ENCODE results near the gene ST3GAL3. TPM values are rescaled to one million over a fixed set of nuclear protein-coding genes. Genes with fewer than 3 reads are reported as not detected.

The ST3GAL3 gene
- total and polyA plus RNA-seq, 10 of the 15 experiments (the other 5 are each of a cell fraction or from before 2014, with no cell fraction given): 1.2 to 19.3 (median 11.0) TPM

- TF ChIP-seq ZNF592 (IDR thresholded peaks at IDR 0.05): no peak
Measured at GRCh38 chr1:43844114-43844513, 136.8 kb downstream of the ST3GAL3 start (continued).

GRCh38 chr1:43847290-43847689, 140.0 kb downstream of the ST3GAL3 start:
- H3K79me2 ChIP-seq (ENCODE audit: control insufficient read depth, insufficient read depth, low read length): no peaks in the 10 kb centered on the region
- peaks cover 3% of the 10 kb centered on the region; the same call in 1 of the 2 replicates for H3K4me1 ChIP-seq (ENCODE audit: control insufficient read depth, insufficient read depth, low read length)
- H3K27ac ChIP-seq (ENCODE audit: control insufficient read depth, insufficient read depth): no peak overlapping the region
- ChIA-PET RAD21 (ENCODE audit: unreplicated experiment) (no interaction called here), POLR2A (no interaction called here), CTCF (no interaction called here), SMC1A (ENCODE audit: uncharacterized antibody, unreplicated experiment) (no interaction called here)
- H3K27me3 ChIP-seq (replicated peaks in 1 of 2; ENCODE audit: control insufficient read depth in 2 of 2, insufficient read depth in 2 of 2, low read length in 1 of 2): no peaks in the 10 kb centered on the region
- peaks cover 0 to 6% of the 10 kb centered on the region in 2 experiments; a peak in 1 of 4 replicates for H3K36me3 ChIP-seq (ENCODE audit: control insufficient read depth in 2 of 2, insufficient read depth in 2 of 2, low read length in 1 of 2)
- WGBS (ENCODE audit: insufficient coverage, insufficient replicate concordance, low lambda C conversion rate, missing lambda C conversion rate): 4% methylated on average over 1 of the region's 1 CpG
- no peaks in the 10 kb centered on the region for H4K20me1 ChIP-seq (ENCODE audit: control insufficient read depth, insufficient read depth)
- H3K9ac ChIP-seq (ENCODE audit: control insufficient read depth, insufficient read depth, low read length): no peak overlapping the region
- intact Hi-C loops (cut with micrococcal nuclease; ENCODE audit: unreplicated experiment) (no loop called here), in situ Hi-C loops (cut with MboI) (no loop called here)
- 0 out of 2 replicates have a peak overlapping the region, but pooled peaks have one; percentile 4 for H3K4me2 ChIP-seq (ENCODE audit: control insufficient read depth, insufficient read depth)
- FAIRE-seq: peak; percentile 75
- no peak overlapping the region for H3K4me3 ChIP-seq
- H3K9me3 ChIP-seq (replicated peaks; ENCODE audit: control insufficient read depth, insufficient read depth, low read length): peaks cover 2% of the 10 kb centered on the region; the same call in 2 of the 3 replicates
- H2AFZ ChIP-seq (ENCODE audit: control insufficient read depth, low read depth, low read length): no peak overlapping the region
- ATAC-seq: no peak
- BruUV-seq (replicated peaks): no TSS peak
- no peak for DNase-seq (ENCODE audit: low read depth, low spot score)
- TF ChIP-seq POLR2AphosphoS2 (IDR thresholded peaks at IDR 0.05; ENCODE audit: low read depth, low read length) (no peak), TCF7 (IDR thresholded peaks at IDR 0.05; ENCODE audit: borderline replicate concordance) (no peak), BCL11A (IDR thresholded peaks at IDR 0.05; ENCODE audit: low read depth, low read length) (no peak), SIX5 (IDR thresholded peaks at IDR 0.05; ENCODE audit: low read depth, low read length, severe bottlenecking) (no peak), ZNF687 (IDR thresholded peaks at IDR 0.05) (no peak), EGR1 (IDR thresholded peaks at IDR 0.05; ENCODE audit: borderline replicate concordance in 1 of 2, low read depth in 2 of 2, low read length in 2 of 2) (no peak), RUNX3 (IDR thresholded peaks at IDR 0.05; ENCODE audit: low read length) (no peak), LARP7 (IDR thresholded peaks at IDR 0.05) (no peak), CREB1 (IDR thresholded peaks at IDR 0.05; ENCODE audit: low read depth) (no peak), MXI1 (IDR thresholded peaks at IDR 0.05; ENCODE audit: low read depth, low read length) (no peak), MTA2 (IDR thresholded peaks at IDR 0.05; ENCODE audit: low read depth) (no peak)

Measured in GM12878 (cell line).